ENCODE results near the gene F11R. TPM values are rescaled to one million over a fixed set of nuclear protein-coding genes. Genes with fewer than 3 reads are reported as not detected.

The F11R gene
- total and polyA plus RNA-seq, 2 donors (not counting 1 experiment from before 2014, with no cell fraction given) = 0.50 to 0.66 TPM

GRCh38 chr1:161006563-161006962 is 14.4 kb downstream of the F11R start:
- Histone ChIP-seq H3K4me3 (replicated peaks in 1 of 4; ENCODE audit: control extremely low read depth in 1 of 4, insufficient read depth in 1 of 4, low read depth in 3 of 4, low read length in 4 of 4) (no peak overlapping the region), H3K9ac (ENCODE audit: insufficient read depth, low read length) (no peak overlapping the region), H3K4me2 (ENCODE audit: extremely low read depth, insufficient read depth, low read length) (no peak overlapping the region), H3K27ac (ENCODE audit: insufficient read depth, low read length) (no peak overlapping the region), H3K9me3 (ENCODE audit: control insufficient read depth, insufficient read depth, low read depth, low read length) (no peaks in the 10 kb centered on the region), H3K4me1 (ENCODE audit: control insufficient read depth, extremely low read depth, insufficient read depth, low read length) (no peaks in the 10 kb centered on the region), H4K20me1 (ENCODE audit: control insufficient read depth, extremely low read depth, insufficient read depth, low read length) (no peaks in the 10 kb centered on the region), H3K27me3 (ENCODE audit: control insufficient read depth, insufficient read depth, low read length) (no peaks in the 10 kb centered on the region), H3K79me2 (ENCODE audit: control insufficient read depth, insufficient read depth, low read length) (no peaks in the 10 kb centered on the region), H2AFZ (ENCODE audit: low read length) (no peak overlapping the region), H3K36me3 (ENCODE audit: control insufficient read depth, insufficient read depth, low read length) (no peaks in the 10 kb centered on the region)
- TF ChIP-seq CTCF (conservative IDR thresholded peaks at IDR 0.05 in 1 of 2, IDR thresholded peaks at IDR 0.05 in 1 of 2; ENCODE audit: low read depth in 1 of 2, low read length in 2 of 2) (no peak), EZH2 (IDR thresholded peaks at IDR 0.05; ENCODE audit: low read length, missing control alignments) (no peak)
- no peak for DNase-seq (ENCODE audit: low read depth in 2 of 2)

- H3K79me2 ChIP-seq (ENCODE audit: control insufficient read depth, insufficient read depth, low read length) = no peaks in the 10 kb centered on the region
- H3K4me1 ChIP-seq (ENCODE audit: control insufficient read depth, extremely low read depth, insufficient read depth, low read length) = no peaks in the 10 kb centered on the region
- H3K4me3 ChIP-seq (replicated peaks in 1 of 4; ENCODE audit: control extremely low read depth in 1 of 4, insufficient read depth in 1 of 4, low read depth in 3 of 4, low read length in 4 of 4) = no peak overlapping the region
- no peak for DNase-seq (ENCODE audit: low read depth in 2 of 2)
- H3K36me3 ChIP-seq (ENCODE audit: control insufficient read depth, insufficient read depth, low read length) = no peaks in the 10 kb centered on the region
- H3K9me3 ChIP-seq (ENCODE audit: control insufficient read depth, insufficient read depth, low read depth, low read length) = no peaks in the 10 kb centered on the region
- no peak for TF ChIP-seq EZH2 (IDR thresholded peaks at IDR 0.05; ENCODE audit: low read length, missing control alignments)
- no peak for TF ChIP-seq CTCF (conservative IDR thresholded peaks at IDR 0.05 in 1 of 2, IDR thresholded peaks at IDR 0.05 in 1 of 2; ENCODE audit: low read depth in 1 of 2, low read length in 2 of 2)
- no peaks in the 10 kb centered on the region for H3K27me3 ChIP-seq (ENCODE audit: control insufficient read depth, insufficient read depth, low read length)
- H3K9ac ChIP-seq (ENCODE audit: insufficient read depth, low read length) = no peak overlapping the region
- no peak overlapping the region for H3K4me2 ChIP-seq (ENCODE audit: extremely low read depth, insufficient read depth, low read length)
- no peak overlapping the region for H2AFZ ChIP-seq (ENCODE audit: low read length)
- no peak overlapping the region for H3K27ac ChIP-seq (ENCODE audit: insufficient read depth, low read length)
- no peaks in the 10 kb centered on the region for H4K20me1 ChIP-seq (ENCODE audit: control insufficient read depth, extremely low read depth, insufficient read depth, low read length)
Measured at GRCh38 chr1:161001525-161001924, 19.4 kb downstream of the F11R start.

GRCh38 chr1:161000736-161001480 is 20.0 kb downstream of the F11R start:
- Histone ChIP-seq H2AFZ (ENCODE audit: low read length) (no peak overlapping the region), H3K4me2 (ENCODE audit: extremely low read depth, insufficient read depth, low read length) (no peak overlapping the region), H3K27ac (ENCODE audit: insufficient read depth, low read length) (no peak overlapping the region), H4K20me1 (ENCODE audit: control insufficient read depth, extremely low read depth, insufficient read depth, low read length) (no peaks in the 10 kb centered on the region), H3K79me2 (ENCODE audit: control insufficient read depth, insufficient read depth, low read length) (no peaks in the 10 kb centered on the region), H3K27me3 (ENCODE audit: control insufficient read depth, insufficient read depth, low read length) (no peaks in the 10 kb centered on the region), H3K9ac (ENCODE audit: insufficient read depth, low read length) (no peak overlapping the region), H3K4me1 (ENCODE audit: control insufficient read depth, extremely low read depth, insufficient read depth, low read length) (no peaks in the 10 kb centered on the region), H3K4me3 (replicated peaks in 1 of 4; ENCODE audit: control extremely low read depth in 1 of 4, insufficient read depth in 1 of 4, low read depth in 3 of 4, low read length in 4 of 4) (no peak overlapping the region), H3K9me3 (ENCODE audit: control insufficient read depth, insufficient read depth, low read depth, low read length) (no peaks in the 10 kb centered on the region), H3K36me3 (ENCODE audit: control insufficient read depth, insufficient read depth, low read length) (no peaks in the 10 kb centered on the region)
- no peak for TF ChIP-seq EZH2 (IDR thresholded peaks at IDR 0.05; ENCODE audit: low read length, missing control alignments)
- TF ChIP-seq CTCF (conservative IDR thresholded peaks at IDR 0.05 in 1 of 2, IDR thresholded peaks at IDR 0.05 in 1 of 2; ENCODE audit: low read depth in 1 of 2, low read length in 2 of 2) = no peak
- no peak for DNase-seq (ENCODE audit: low read depth in 2 of 2)

Measured in fibroblast of lung (primary cell).